Adrenal gland (tissue), 5 donors: ENCODE measurements around the gene ANAPC16.

Source experiments
- CTCF ChIP-seq, 6 experiments: fragments of 450-650 bp in 4 of 6; fragments of 200-600 bp in 2 of 6; sonication (generic) in 1 of 6; IDR thresholded peaks; 1 replicate in 5 of 6; 2 replicates in 1 of 6; pipeline versions ENCODE4 v1.5.1 to v1.8.0; 2016 to 2021; ENCODE audit warnings: antibody characterized with exemption in 6 of 6, mild to moderate bottlenecking in 2 of 6, moderate library complexity in 1 of 6
- POLR2A ChIP-seq, 2 donors: fragments of 450-650 bp; IDR thresholded peaks; one replicate each; pipeline ENCODE4 v1.6.1; 2017; ENCODE audit warnings: antibody characterized with exemption in 2 of 2, mild to moderate bottlenecking in 2 of 2, moderate library complexity in 1 of 2
- donor health status: DM: no; HTN: no; CAD: no.

DNA sequence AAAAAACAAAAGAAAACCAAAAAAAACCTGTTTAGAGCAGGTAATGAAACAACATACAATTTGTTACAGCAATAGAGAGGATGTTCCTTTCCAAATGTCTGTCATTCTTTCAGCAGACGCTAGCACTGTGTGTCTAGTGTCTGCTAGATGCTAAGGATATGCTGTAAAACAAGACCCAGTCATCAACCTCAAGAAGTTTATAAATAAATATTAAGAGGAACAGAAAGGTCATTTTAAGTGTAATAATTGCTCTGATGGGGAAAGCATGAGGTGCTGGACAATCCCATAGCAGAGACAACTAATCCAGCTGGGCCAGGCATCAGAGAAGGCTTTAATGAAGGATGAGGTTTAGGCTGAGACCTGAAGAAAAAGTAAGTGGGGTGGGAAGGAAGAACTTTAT, 23.6 kb downstream of the ANAPC16 start:
- no peak for TF ChIP-seq CTCF (IDR thresholded peaks at IDR 0.05)
- no peak for TF ChIP-seq POLR2A (IDR thresholded peaks at IDR 0.05)
